Measurements from ENCODE around the gene PLEKHA7. TPM values are rescaled to one million over a fixed set of nuclear protein-coding genes. Genes with fewer than 3 reads are reported as not detected.

The PLEKHA7 gene
- total RNA-seq, 1 donor from 2014 or later = 18.2 TPM

DNA sequence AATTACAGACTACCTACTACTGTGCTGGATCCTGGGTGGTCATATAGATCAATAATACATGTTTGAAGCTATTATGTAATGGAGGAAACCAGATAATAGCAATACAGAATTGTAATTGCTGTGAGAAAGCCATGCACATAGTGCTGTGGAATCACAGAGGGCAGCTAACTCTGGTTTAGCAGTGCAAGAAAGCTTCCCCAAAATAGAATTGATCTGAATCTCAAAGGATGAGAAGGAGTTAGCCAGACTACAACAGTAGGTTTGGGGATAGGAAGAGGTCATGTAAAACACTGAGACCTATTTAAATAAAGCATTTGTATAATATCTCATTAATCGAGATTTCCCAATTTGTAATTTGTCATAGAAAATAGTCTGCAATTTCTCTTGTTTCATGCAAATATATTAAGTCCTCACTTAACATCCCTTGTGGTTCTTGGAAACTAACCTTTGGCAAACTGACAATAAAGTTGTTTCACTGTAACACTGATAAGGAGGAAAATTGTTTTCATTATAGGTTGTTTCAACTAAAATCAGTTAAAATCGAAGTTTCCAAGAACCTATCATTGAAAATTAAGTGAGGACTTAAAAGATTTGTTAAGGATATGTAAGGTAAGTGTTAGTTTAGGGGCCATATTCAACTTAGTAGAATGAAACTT lies 268.1 kb downstream of the PLEKHA7 start:
- Mint-ChIP-seq H3K36me3 (ENCODE audit: low read depth) (peaks cover 28% of the 10 kb centered on the region), H3K4me3 (no peak overlapping the region), H3K4me1 (peaks cover 31% of the 10 kb centered on the region), H3K27me3 (ENCODE audit: low read depth) (no peaks in the 10 kb centered on the region), H3K27ac (ENCODE audit: unreplicated experiment) (no peak overlapping the region), H3K9me3 (no peaks in the 10 kb centered on the region)
- no peak for TF ChIP-seq CTCF (conservative IDR thresholded peaks at IDR 0.05)
- DNase-seq (ENCODE audit: low read depth, low spot score) = no peak

DNA sequence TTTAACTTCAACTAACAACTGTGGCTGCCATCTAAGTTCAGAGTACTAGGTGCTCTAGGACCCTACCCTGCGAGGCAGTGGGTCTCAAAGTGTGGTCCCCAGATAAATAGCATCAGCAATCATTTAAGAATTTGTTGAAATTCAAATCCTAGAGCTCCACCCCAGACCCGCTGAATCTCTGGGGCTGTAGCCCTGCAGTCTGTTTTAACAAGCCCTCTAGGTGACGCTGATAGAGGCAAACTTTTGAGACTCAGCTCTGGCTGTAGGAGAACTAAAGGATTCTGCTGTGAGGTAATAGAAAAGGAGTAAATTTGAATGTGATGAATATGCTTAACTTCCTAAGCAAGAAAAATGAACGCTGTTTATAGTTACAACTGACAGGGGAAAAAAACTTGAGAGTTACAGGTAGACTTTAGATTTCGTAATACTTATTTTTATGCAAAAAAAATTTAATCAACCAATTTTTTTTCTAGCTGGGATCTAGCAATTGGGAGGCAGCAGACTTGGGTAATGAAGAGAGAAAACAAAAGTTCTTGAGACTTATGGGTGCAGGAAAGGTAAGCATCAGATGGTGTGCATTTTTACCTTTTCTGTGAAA lies 270.0 kb downstream of the PLEKHA7 start:
- Mint-ChIP-seq H3K9me3 (no peaks in the 10 kb centered on the region), H3K4me1 (peaks cover 32% of the 10 kb centered on the region), H3K36me3 (ENCODE audit: low read depth) (peaks cover 23% of the 10 kb centered on the region), H3K27ac (ENCODE audit: unreplicated experiment) (no peak overlapping the region), H3K27me3 (ENCODE audit: low read depth) (no peaks in the 10 kb centered on the region), H3K4me3 (peak overlapping the region; percentile 29)
- TF ChIP-seq CTCF (conservative IDR thresholded peaks at IDR 0.05) = no peak
- DNase-seq (ENCODE audit: low read depth, low spot score) = no peak

- no peak for TF ChIP-seq CTCF (conservative IDR thresholded peaks at IDR 0.05)
- DNase-seq (ENCODE audit: low read depth, low spot score) = no peak
- Mint-ChIP-seq H3K4me3 (no peak overlapping the region), H3K27me3 (ENCODE audit: low read depth) (no peaks in the 10 kb centered on the region), H3K9me3 (no peaks in the 10 kb centered on the region), H3K27ac (ENCODE audit: unreplicated experiment) (no peak overlapping the region), H3K4me1 (peaks cover 32% of the 10 kb centered on the region), H3K36me3 (ENCODE audit: low read depth) (peaks cover 21% of the 10 kb centered on the region)
Measured at GRCh38 chr11:16743478-16743877, 270.7 kb downstream of the PLEKHA7 start.

DNA sequence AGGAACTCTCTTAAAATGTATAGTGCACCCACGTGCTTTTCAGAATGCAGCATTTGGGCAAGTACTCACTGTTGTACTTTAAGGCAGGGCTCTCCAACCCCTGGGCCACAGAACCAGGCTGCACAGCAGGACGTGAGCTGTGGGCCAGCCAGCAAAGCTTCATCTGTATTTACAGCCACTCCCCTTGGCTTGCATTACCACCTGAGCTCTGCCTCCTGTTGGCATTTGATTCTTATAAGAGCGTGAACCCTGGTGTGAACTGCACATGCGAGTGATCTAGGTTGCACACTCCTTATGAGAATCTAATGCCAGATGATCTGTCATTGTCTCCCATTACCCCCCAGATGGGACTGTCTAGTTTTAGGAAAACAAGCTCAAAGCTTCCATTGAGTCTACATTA lies 272.7 kb downstream of the PLEKHA7 start:
- H3K36me3 Mint-ChIP-seq (ENCODE audit: low read depth) = peaks cover 11% of the 10 kb centered on the region
- TF ChIP-seq CTCF (conservative IDR thresholded peaks at IDR 0.05) = no peak
- peak overlapping the region; percentile 75 for H3K4me3 Mint-ChIP-seq
- H3K9me3 Mint-ChIP-seq = no peaks in the 10 kb centered on the region
- H3K27me3 Mint-ChIP-seq (ENCODE audit: low read depth) = no peaks in the 10 kb centered on the region
- peaks cover 37% of the 10 kb centered on the region for H3K4me1 Mint-ChIP-seq
- H3K27ac Mint-ChIP-seq (ENCODE audit: unreplicated experiment) = no peak overlapping the region
- DNase-seq (ENCODE audit: low read depth, low spot score) = no peak

DNA sequence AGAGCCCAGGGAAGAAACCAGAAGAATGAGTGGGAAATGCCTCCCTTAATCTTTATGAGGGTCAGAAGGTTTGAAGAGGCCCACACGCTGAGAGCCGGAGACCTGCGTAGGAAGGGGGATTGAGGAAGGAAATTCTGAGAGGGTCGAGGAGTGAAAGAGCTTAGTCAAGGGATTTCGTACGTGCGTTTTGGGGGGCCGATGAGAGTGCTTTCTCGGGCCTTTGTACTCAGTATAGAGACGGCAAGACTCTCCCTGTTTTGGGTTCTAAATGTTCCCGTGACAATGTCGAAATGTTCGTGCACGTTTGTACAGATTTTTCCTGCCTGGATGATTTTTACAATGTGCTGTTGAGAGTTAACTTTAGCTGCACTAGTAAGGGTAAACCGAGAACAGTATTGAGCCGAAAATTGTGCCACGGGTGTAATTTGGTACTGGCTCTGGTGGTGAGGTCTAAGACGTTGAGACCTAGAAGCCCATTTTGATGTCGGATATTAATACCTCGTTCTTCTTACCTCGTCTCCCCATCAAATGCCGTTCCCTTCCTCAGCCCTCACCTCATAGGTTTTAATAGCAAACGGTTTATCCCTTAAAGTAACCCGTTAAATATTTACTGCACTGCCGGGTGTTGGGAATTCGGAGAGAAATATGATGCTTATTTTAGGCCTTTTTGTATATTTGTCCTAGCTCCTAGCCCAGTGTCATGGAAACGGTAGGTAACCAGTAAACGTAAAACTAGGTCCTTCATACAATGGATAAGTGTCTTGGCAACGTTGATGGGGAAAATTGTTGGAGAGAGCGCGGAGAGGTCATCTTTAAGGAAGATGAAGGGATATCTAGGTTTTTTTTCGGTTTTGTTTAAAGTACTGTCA lies 275.0 kb downstream of the PLEKHA7 start:
- H3K4me3 Mint-ChIP-seq = no peak overlapping the region
- H3K36me3 Mint-ChIP-seq (ENCODE audit: low read depth) = peaks cover 8% of the 10 kb centered on the region
- DNase-seq (ENCODE audit: low read depth, low spot score) = no peak

More for the DNA sequence above, 275.0 kb downstream of the PLEKHA7 start:
- Mint-ChIP-seq H3K27ac (ENCODE audit: unreplicated experiment) (no peak overlapping the region), H3K4me1 (peaks cover 24% of the 10 kb centered on the region), H3K27me3 (ENCODE audit: low read depth) (no peaks in the 10 kb centered on the region), H3K9me3 (no peaks in the 10 kb centered on the region)
- no peak for TF ChIP-seq CTCF (conservative IDR thresholded peaks at IDR 0.05)
